ENCODE data around the gene PTGDS. TPM values are rescaled to one million over a fixed set of nuclear protein-coding genes. Genes with fewer than 3 reads are reported as not detected.
A peak's percentile ranks its signal among the peaks of the same experiment; 100 is the strongest.

Gene PTGDS
- total RNA-seq, 4 donors from 2014 or later: 6.8 to 59.1 (median 17.8) TPM

GRCh38 chr9:136997830-136998234 lies 20.5 kb downstream of the PTGDS start:
- H3K9me3 ChIP-seq: no peaks in the 10 kb centered on the region
- 47 to 52% methylated on average over 9 to 18 of the region's 18 CpGs for WGBS, 2 donors (ENCODE audit: low coverage in 1 of 2)
- H3K4me3 ChIP-seq: no peak overlapping the region
- TF ChIP-seq EP300 (IDR thresholded peaks at IDR 0.05; ENCODE audit: low read depth): no peak
- TF ChIP-seq POLR2A (IDR thresholded peaks at IDR 0.05): no peak
- TF ChIP-seq POLR2AphosphoS5 (IDR thresholded peaks at IDR 0.05): no peak
- TF ChIP-seq CTCF (IDR thresholded peaks at IDR 0.05): no peak
- in situ Hi-C loops (cut with MboI; ENCODE audit: low pct_ligation_motif_present in 1 of 4, low pct_unique_long_range_greater_than_20kb in 1 of 4, low sequenced_read_pairs in 3 of 4) (no loop called here), intact Hi-C loops (cut with DNase I; ENCODE audit: low total_unique reads) (no loop called here)
- DNase-seq: peak; percentile 46
- peak overlapping the region in 3 of 4 donors; percentile 52 to 60 (median 52) for H3K27ac ChIP-seq
- H3K4me1 ChIP-seq: peaks cover 28 to 56% (median 41%) of the 10 kb centered on the region in 4 donors
- H3K27me3 ChIP-seq: peaks cover 24% of the 10 kb centered on the region
- H3K36me3 ChIP-seq: no peaks in the 10 kb centered on the region

GRCh38 chr9:137000177-137000930 lies 23.1 kb downstream of the PTGDS start:
- WGBS, 2 donors (ENCODE audit: low coverage in 1 of 2): 46 to 56% methylated on average over 4 to 8 of the region's 10 CpGs
- TF ChIP-seq EP300 (IDR thresholded peaks at IDR 0.05; ENCODE audit: low read depth) (no peak), POLR2A (IDR thresholded peaks at IDR 0.05) (no peak), POLR2AphosphoS5 (IDR thresholded peaks at IDR 0.05) (no peak), CTCF (IDR thresholded peaks at IDR 0.05) (no peak)
- in situ Hi-C loops (cut with MboI; ENCODE audit: low pct_ligation_motif_present in 1 of 4, low pct_unique_long_range_greater_than_20kb in 1 of 4, low sequenced_read_pairs in 3 of 4) (no loop called here), intact Hi-C loops (cut with DNase I; ENCODE audit: low total_unique reads) (no loop called here)
- Histone ChIP-seq H3K27ac (peak overlapping the region in 3 of 4 donors; percentile 42 to 61 (median 57)), H3K4me3 (no peak overlapping the region), H3K9me3 (no peaks in the 10 kb centered on the region), H3K4me1 (peaks cover 21 to 31% (median 23%) of the 10 kb centered on the region in 4 donors), H3K36me3 (no peaks in the 10 kb centered on the region), H3K27me3 (peaks cover 11% of the 10 kb centered on the region)
- no peak for DNase-seq

GRCh38 chr9:137001857-137002645 lies 24.7 kb downstream of the PTGDS start:
- intact Hi-C loops (cut with DNase I; ENCODE audit: low total_unique reads): no loop called here
- in situ Hi-C loops (cut with MboI; ENCODE audit: low pct_ligation_motif_present in 1 of 4, low pct_unique_long_range_greater_than_20kb in 1 of 4, low sequenced_read_pairs in 3 of 4): no loop called here

More at GRCh38 chr9:137001857-137002645, 24.7 kb downstream of the PTGDS start:
- Histone ChIP-seq H3K9me3 (no peaks in the 10 kb centered on the region), H3K4me3 (no peak overlapping the region), H3K4me1 (peaks cover 5 to 14% (median 7%) of the 10 kb centered on the region in 4 donors), H3K27me3 (no peaks in the 10 kb centered on the region), H3K27ac (no peak overlapping the region), H3K36me3 (no peaks in the 10 kb centered on the region)
- WGBS, 2 donors (ENCODE audit: low coverage in 1 of 2): 69 to 87% methylated on average over 14 to 20 of the region's 20 CpGs
- TF ChIP-seq EP300 (IDR thresholded peaks at IDR 0.05; ENCODE audit: low read depth) (no peak), CTCF (IDR thresholded peaks at IDR 0.05) (no peak), POLR2AphosphoS5 (IDR thresholded peaks at IDR 0.05) (no peak), POLR2A (IDR thresholded peaks at IDR 0.05) (no peak)
- DNase-seq: no peak

All from transverse colon (tissue), 4 donors.